ENCODE data around the gene RAB44. TPM values are rescaled to one million over a fixed set of nuclear protein-coding genes. Genes with fewer than 3 reads are reported as not detected.

Gene RAB44
- total and polyA plus RNA-seq, 2 donors from 2014 or later: 1.5 TPM; not detected in 1

DNA sequence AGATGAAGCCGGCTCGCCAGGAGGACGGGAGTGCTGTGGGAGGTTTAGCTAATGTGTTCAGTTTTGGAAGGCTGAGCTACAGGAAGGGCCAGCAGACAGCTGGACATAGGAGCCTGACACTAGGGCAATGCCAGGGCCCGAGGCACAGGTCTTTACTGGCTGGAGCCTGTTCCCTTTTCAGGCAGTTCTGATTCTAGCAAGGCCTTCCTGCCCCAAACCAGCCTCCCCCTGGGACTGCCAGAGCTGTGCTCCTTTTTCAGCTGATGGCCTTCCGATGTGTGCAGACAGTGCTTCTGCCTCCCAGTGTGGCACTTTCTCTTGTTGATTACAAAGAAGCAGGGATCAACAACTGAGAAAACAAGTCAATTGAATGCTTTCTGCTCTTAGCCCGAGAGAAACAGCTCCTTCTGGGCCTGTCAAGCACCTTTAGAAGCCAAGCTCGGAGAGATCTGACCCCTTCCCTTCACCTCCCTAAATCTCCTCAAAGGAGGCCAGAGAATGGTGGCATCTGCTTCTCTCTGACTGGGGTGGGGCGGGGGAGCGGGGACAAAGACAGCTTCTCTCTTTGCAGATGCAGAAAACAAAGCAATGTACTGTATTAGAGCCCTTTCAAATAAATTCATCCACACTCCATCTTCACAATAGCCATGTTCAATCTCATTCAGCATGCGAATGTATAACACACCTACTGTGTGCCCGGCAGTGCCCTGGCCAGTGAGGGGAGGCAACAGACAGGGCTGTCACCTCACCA is 63.2 kb downstream of the RAB44 start:
- H3K4me3 ChIP-seq (ENCODE audit: low read length in 3 of 3): no peak overlapping the region
- no peaks in the 10 kb centered on the region for H3K9me3 ChIP-seq (ENCODE audit: control insufficient read depth in 2 of 3, insufficient read depth in 1 of 3, low read length in 3 of 3)
- no peaks in the 10 kb centered on the region for H3K4me1 ChIP-seq (ENCODE audit: control insufficient read depth in 2 of 3, insufficient read depth in 2 of 3, low read depth in 1 of 3, low read length in 3 of 3)
- no peak overlapping the region for H3K27ac ChIP-seq (ENCODE audit: low read depth in 2 of 2, low read length in 2 of 2)
- no peak overlapping the region for H3K9ac ChIP-seq (ENCODE audit: low read length in 3 of 3)
- no peaks in the 10 kb centered on the region for H3K36me3 ChIP-seq (ENCODE audit: control insufficient read depth in 2 of 3, insufficient read depth in 3 of 3, low read length in 3 of 3)
- no peaks in the 10 kb centered on the region for H3K27me3 ChIP-seq (ENCODE audit: control insufficient read depth, insufficient read depth, low read length)
- TF ChIP-seq, protein P1, sequence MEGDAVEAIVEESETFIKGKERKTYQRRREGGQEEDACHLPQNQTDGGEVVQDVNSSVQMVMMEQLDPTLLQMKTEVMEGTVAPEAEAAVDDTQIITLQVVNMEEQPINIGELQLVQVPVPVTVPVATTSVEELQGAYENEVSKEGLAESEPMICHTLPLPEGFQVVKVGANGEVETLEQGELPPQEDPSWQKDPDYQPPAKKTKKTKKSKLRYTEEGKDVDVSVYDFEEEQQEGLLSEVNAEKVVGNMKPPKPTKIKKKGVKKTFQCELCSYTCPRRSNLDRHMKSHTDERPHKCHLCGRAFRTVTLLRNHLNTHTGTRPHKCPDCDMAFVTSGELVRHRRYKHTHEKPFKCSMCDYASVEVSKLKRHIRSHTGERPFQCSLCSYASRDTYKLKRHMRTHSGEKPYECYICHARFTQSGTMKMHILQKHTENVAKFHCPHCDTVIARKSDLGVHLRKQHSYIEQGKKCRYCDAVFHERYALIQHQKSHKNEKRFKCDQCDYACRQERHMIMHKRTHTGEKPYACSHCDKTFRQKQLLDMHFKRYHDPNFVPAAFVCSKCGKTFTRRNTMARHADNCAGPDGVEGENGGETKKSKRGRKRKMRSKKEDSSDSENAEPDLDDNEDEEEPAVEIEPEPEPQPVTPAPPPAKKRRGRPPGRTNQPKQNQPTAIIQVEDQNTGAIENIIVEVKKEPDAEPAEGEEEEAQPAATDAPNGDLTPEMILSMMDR (IDR thresholded peaks at IDR 0.05; ENCODE audit: borderline replicate concordance, extremely low read depth, insufficient read depth): no peak
- intact Hi-C loops (cut with DNase I): no loop called here
- DNase-seq (no peak), FAIRE-seq (no peak)

DNA sequence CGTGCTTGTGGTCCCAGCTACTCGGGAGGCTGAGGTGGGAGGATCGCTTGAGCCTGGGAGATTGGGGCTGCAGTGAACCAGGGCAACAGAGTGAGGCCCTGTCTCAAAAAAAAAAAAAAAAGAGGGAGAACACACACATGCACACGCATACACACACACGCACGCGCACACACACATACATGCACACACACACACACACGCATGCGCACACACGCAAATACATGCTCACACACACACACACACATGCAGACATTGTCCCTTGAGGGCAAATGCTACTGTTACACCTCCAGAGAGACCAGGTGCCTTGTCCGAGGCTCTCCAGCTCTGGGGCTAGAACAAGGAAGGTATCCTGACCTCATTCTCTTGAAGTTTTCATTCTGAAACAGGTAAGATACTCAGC is 64.5 kb downstream of the RAB44 start:
- no peak overlapping the region for H3K27ac ChIP-seq (ENCODE audit: low read depth in 2 of 2, low read length in 2 of 2)
- H3K4me3 ChIP-seq (ENCODE audit: low read length in 3 of 3): no peak overlapping the region
- intact Hi-C loops (cut with DNase I): no loop called here
- H3K4me1 ChIP-seq (ENCODE audit: control insufficient read depth in 2 of 3, insufficient read depth in 2 of 3, low read depth in 1 of 3, low read length in 3 of 3): no peaks in the 10 kb centered on the region
- FAIRE-seq (no peak), DNase-seq (no peak)
- H3K9ac ChIP-seq (ENCODE audit: low read length in 3 of 3): no peak overlapping the region
- H3K9me3 ChIP-seq (ENCODE audit: control insufficient read depth in 2 of 3, insufficient read depth in 1 of 3, low read length in 3 of 3): no peaks in the 10 kb centered on the region
- H3K36me3 ChIP-seq (ENCODE audit: control insufficient read depth in 2 of 3, insufficient read depth in 3 of 3, low read length in 3 of 3): no peaks in the 10 kb centered on the region
- H3K27me3 ChIP-seq (ENCODE audit: control insufficient read depth, insufficient read depth, low read length): no peaks in the 10 kb centered on the region
- TF ChIP-seq, protein P1 (IDR thresholded peaks at IDR 0.05; ENCODE audit: borderline replicate concordance, extremely low read depth, insufficient read depth): no peak

DNA sequence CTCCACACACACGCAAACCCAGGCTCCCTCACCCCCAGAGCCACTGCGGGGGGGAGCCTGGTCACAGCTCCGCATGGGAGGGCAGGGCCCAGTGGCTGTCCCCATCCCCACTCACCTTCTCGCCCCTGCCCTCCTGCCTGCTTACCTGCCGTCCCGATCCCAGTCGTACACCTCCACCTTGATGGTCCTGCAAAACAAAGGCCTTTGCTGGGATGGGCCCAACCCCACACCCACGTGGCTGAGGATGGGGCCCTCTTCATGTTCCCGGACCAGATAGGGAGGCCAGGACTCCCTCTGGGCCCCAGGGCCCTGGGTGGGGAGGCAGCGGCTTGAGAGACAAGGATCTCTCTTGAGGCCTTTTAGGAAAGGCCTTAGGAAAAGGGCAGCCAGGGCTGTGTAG is 67.6 kb downstream of the RAB44 start:
- FAIRE-seq (no peak), DNase-seq (no peak)
- intact Hi-C loops (cut with DNase I): no loop called here
- Histone ChIP-seq H3K4me1 (ENCODE audit: control insufficient read depth in 2 of 3, insufficient read depth in 2 of 3, low read depth in 1 of 3, low read length in 3 of 3) (peaks cover 0 to 6% (median 3%) of the 10 kb centered on the region in 3 donors), H3K27me3 (ENCODE audit: control insufficient read depth, insufficient read depth, low read length) (no peaks in the 10 kb centered on the region), H3K4me3 (ENCODE audit: low read length in 3 of 3) (no peak overlapping the region), H3K9me3 (ENCODE audit: control insufficient read depth in 2 of 3, insufficient read depth in 1 of 3, low read length in 3 of 3) (no peaks in the 10 kb centered on the region), H3K9ac (ENCODE audit: low read length in 3 of 3) (no peak overlapping the region), H3K36me3 (ENCODE audit: control insufficient read depth in 2 of 3, insufficient read depth in 3 of 3, low read length in 3 of 3) (no peaks in the 10 kb centered on the region), H3K27ac (ENCODE audit: low read depth in 2 of 2, low read length in 2 of 2) (no peak overlapping the region)
- TF ChIP-seq, protein P1 (IDR thresholded peaks at IDR 0.05; ENCODE audit: borderline replicate concordance, extremely low read depth, insufficient read depth): no peak
